H1 (cell line): ENCODE measurements around the gene LTB4R. TPM values are rescaled to one million over a fixed set of nuclear protein-coding genes. Genes with fewer than 3 reads are reported as not detected.

Source experiments
- CTCF ChIA-PET: fragments of 300-600 bp; sonication (Branson Sonifier 250); formaldehyde crosslinking; loops from one replicate; lab custom pipeline; 2021; ENCODE audit not compliant: partially characterized antibody; lab: Charles Lee
- POLR2A ChIA-PET: fragments of 300-600 bp; sonication (Branson Sonifier 250); formaldehyde crosslinking; loops from one replicate; lab custom pipeline; 2021; ENCODE audit warnings: inconsistent platforms; ENCODE audit not compliant: partially characterized antibody; lab: Charles Lee
- DNase-seq, 2 experiments: peaks; one replicate each; pipeline versions ENCODE4 v3.0.0 to v3.0.0-alpha.2; 2010 to 2022; ENCODE audit warnings: low spot score in 2 of 2, low read depth in 1 of 2, mixed read lengths in 1 of 2
- FAIRE-seq: peaks from 2 replicates; lab custom pipeline; 2011; peaks lifted over from hg19 to GRCh38; lab: Jason Lieb, UNC
- H2AFZ ChIP-seq: 2 replicates; pipeline ENCODE4 v1.8.1; 2012; ENCODE audit warnings: low read length, inconsistent platforms
- H2AK5ac ChIP-seq: 2 replicates; pipeline ENCODE4 v1.6.1; 2013; ENCODE audit warnings: low read depth, low read length
- H2BK120ac ChIP-seq: replicated peaks from 2 replicates; pipeline ENCODE3; 2013; ENCODE audit warnings: low read depth, low read length, inconsistent platforms
- H2BK12ac ChIP-seq: 2 replicates; pipeline ENCODE4 v1.6.1; 2013; ENCODE audit warnings: low read depth, low read length
- H2BK15ac ChIP-seq: 2 replicates; pipeline ENCODE4 v1.6.1; 2013; ENCODE audit warnings: low read length
- H2BK20ac ChIP-seq: 2 replicates; pipeline ENCODE4 v1.6.1; 2013; ENCODE audit warnings: low read length
- H2BK5ac ChIP-seq: 2 replicates; pipeline ENCODE4 v1.6.1; 2013; ENCODE audit warnings: low read depth, low read length
- H3K14ac ChIP-seq: 2 replicates; pipeline ENCODE4 v1.6.1; 2013; ENCODE audit warnings: inconsistent platforms; ENCODE audit not compliant: insufficient read length
- H3K18ac ChIP-seq: 2 replicates; pipeline ENCODE4 v1.6.1; 2013; ENCODE audit warnings: low read length; ENCODE audit errors: extremely low read depth
- H3K23ac ChIP-seq: 2 replicates; pipeline ENCODE4 v1.6.1; 2013; ENCODE audit warnings: inconsistent platforms; ENCODE audit not compliant: insufficient read length
- H3K23me2 ChIP-seq: 2 replicates; pipeline ENCODE4 v1.6.1; 2013; ENCODE audit warnings: low read depth, low read length
- H3K27ac ChIP-seq: 2 replicates; pipeline ENCODE4 v1.6.1; 2011; ENCODE audit warnings: low read depth, low read length, inconsistent platforms
- H3K27me3 ChIP-seq, 4 experiments: replicated peaks in 1 of 4; 1 replicate in 1 of 4; 2 replicates in 3 of 4; pipeline versions ENCODE4 v1.6.1 to v1.8.1; 2011 to 2013; ENCODE audit warnings: low read length in 3 of 4, mild to moderate bottlenecking in 3 of 4, inconsistent platforms in 2 of 4, mixed read lengths in 2 of 4, moderate library complexity in 1 of 4; ENCODE audit not compliant: control insufficient read depth in 3 of 4, insufficient read depth in 3 of 4; ENCODE audit errors: extremely low read depth in 1 of 4
- H3K36me3 ChIP-seq, 4 experiments: 2 replicates each; pipeline versions ENCODE4 v1.6.1 to v1.8.1; 2011 to 2013; ENCODE audit warnings: mild to moderate bottlenecking in 4 of 4, low read length in 3 of 4, moderate library complexity in 2 of 4, control low read depth in 1 of 4, inconsistent platforms in 1 of 4; ENCODE audit not compliant: insufficient read depth in 4 of 4, control insufficient read depth in 2 of 4
- H3K4ac ChIP-seq: replicated peaks from 2 replicates; pipeline ENCODE3; 2013; ENCODE audit warnings: low read length, low read depth, mixed read lengths, inconsistent platforms; ENCODE audit not compliant: insufficient read length
- H3K4me1 ChIP-seq, 4 experiments: replicated peaks in 1 of 4; 1 replicate in 1 of 4; 2 replicates in 3 of 4; pipeline versions ENCODE4 v1.6.1 to v1.8.1; 2011 to 2013; ENCODE audit warnings: low read length in 3 of 4, inconsistent platforms in 2 of 4, mixed read lengths in 1 of 4; ENCODE audit not compliant: insufficient read depth in 4 of 4, control insufficient read depth in 3 of 4
- H3K4me2 ChIP-seq, 2 experiments: 2 replicates each; pipeline versions ENCODE4 v1.6.1 to v1.8.1; 2011 to 2013; ENCODE audit warnings: low read depth in 2 of 2, low read length in 2 of 2, control low read depth in 1 of 2, inconsistent platforms in 1 of 2, mild to moderate bottlenecking in 1 of 2; ENCODE audit not compliant: insufficient read depth in 1 of 2
- H3K4me3 ChIP-seq, 4 experiments: fragments of 200-600, 300-600 bp in 1 of 4; sonication (generic), shearing (Covaris generic), sonication (Bioruptor Twin) in 1 of 4; 2 replicates each; pipeline versions ENCODE4 v1.5.1 to v1.8.1; 2011 to 2016; ENCODE audit warnings: low read length in 4 of 4, low read depth in 3 of 4, control low read depth in 2 of 4, inconsistent platforms in 2 of 4, mild to moderate bottlenecking in 2 of 4, mixed read lengths in 1 of 4, moderate library complexity in 1 of 4; ENCODE audit not compliant: insufficient read depth in 2 of 4; ENCODE audit errors: extremely low read depth in 1 of 4
- H3K56ac ChIP-seq: replicated peaks from 2 replicates; pipeline ENCODE3; 2013; ENCODE audit warnings: low read depth, mild to moderate bottlenecking, mixed read lengths, low read length, inconsistent platforms; ENCODE audit not compliant: insufficient read length
- H3K79me1 ChIP-seq: 2 replicates; pipeline ENCODE4 v1.6.1; 2013; ENCODE audit warnings: low read depth, low read length, control low read depth
- H3K79me2 ChIP-seq, 2 experiments: 2 replicates each; pipeline versions ENCODE4 v1.6.1 to v1.8.1; 2012 to 2013; ENCODE audit warnings: low read length in 2 of 2, mild to moderate bottlenecking in 2 of 2, inconsistent platforms in 1 of 2; ENCODE audit not compliant: insufficient read depth in 2 of 2, control insufficient read depth in 1 of 2
- H3K9ac ChIP-seq, 4 experiments: replicated peaks in 1 of 4; 1 replicate in 1 of 4; 2 replicates in 3 of 4; pipeline versions ENCODE4 v1.6.1 to v1.8.1; 2011 to 2013; ENCODE audit warnings: low read depth in 3 of 4, low read length in 3 of 4, control low read depth in 2 of 4, mild to moderate bottlenecking in 2 of 4, moderate library complexity in 2 of 4, inconsistent platforms in 1 of 4; ENCODE audit errors: extremely low read depth in 1 of 4
- H3K9me3 ChIP-seq, 2 experiments: 2 replicates each; pipeline versions ENCODE4 v1.6.1 to v1.8.1; 2012 to 2013; ENCODE audit warnings: mild to moderate bottlenecking in 2 of 2, moderate library complexity in 2 of 2, control low read depth in 1 of 2, inconsistent platforms in 1 of 2, low read depth in 1 of 2, low read length in 1 of 2, mixed read lengths in 1 of 2; ENCODE audit not compliant: insufficient read depth in 2 of 2
- H4K20me1 ChIP-seq, 2 experiments: replicated peaks in 1 of 2; 2 replicates each; pipeline versions ENCODE3 to v1.8.1; 2011 to 2013; ENCODE audit warnings: inconsistent platforms in 2 of 2, low read length in 2 of 2, mild to moderate bottlenecking in 1 of 2; ENCODE audit not compliant: insufficient read depth in 2 of 2, control insufficient read depth in 1 of 2
- H4K5ac ChIP-seq: 2 replicates; pipeline ENCODE4 v1.6.1; 2013; ENCODE audit warnings: low read length, low read depth, mixed read lengths, inconsistent platforms; ENCODE audit not compliant: insufficient read length
- H4K8ac ChIP-seq: 2 replicates; pipeline ENCODE4 v1.8.0; 2013; ENCODE audit warnings: mild to moderate bottlenecking, moderate library complexity, low read length, inconsistent platforms; ENCODE audit not compliant: insufficient read depth; ENCODE audit errors: extremely low read depth
- H4K91ac ChIP-seq: replicated peaks from 2 replicates; pipeline ENCODE3; 2013; ENCODE audit warnings: low read length, mixed read lengths, inconsistent platforms; ENCODE audit not compliant: insufficient read length
- CEBPB ChIP-seq: IDR thresholded peaks from 2 replicates; pipeline ENCODE4 v1.6.1; 2012; ENCODE audit warnings: low read depth, low read length
- CTBP2 ChIP-seq: IDR thresholded peaks from 2 replicates; pipeline ENCODE4 v1.7.0; 2011; ENCODE audit warnings: borderline replicate concordance, mild to moderate bottlenecking, moderate library complexity, mixed read lengths, low read length; ENCODE audit not compliant: insufficient read depth, insufficient read length
- CTCF ChIP-seq, 3 experiments: IDR thresholded peaks; 1 replicate in 2 of 3; 2 replicates in 1 of 3; pipeline versions ENCODE4 v1.5.1 to v1.6.1; 2011; ENCODE audit warnings: low read length in 3 of 3, mild to moderate bottlenecking in 3 of 3, inconsistent platforms in 2 of 3, low read depth in 1 of 3, moderate library complexity in 1 of 3; ENCODE audit not compliant: insufficient read depth in 1 of 3; ENCODE audit errors: control extremely low read depth in 1 of 3
- E2F6 ChIP-seq: IDR thresholded peaks from 2 replicates; pipeline ENCODE4 v1.6.1; 2012; ENCODE audit warnings: inconsistent platforms
- NANOG ChIP-seq: IDR thresholded peaks from 2 replicates; pipeline ENCODE4 v1.6.1; 2011; ENCODE audit warnings: low read length, low read depth, mild to moderate bottlenecking, inconsistent platforms; ENCODE audit not compliant: insufficient read depth, poor library complexity, severe bottlenecking
- NRF1 ChIP-seq: IDR thresholded peaks from 2 replicates; pipeline ENCODE4 v1.6.1; 2011; ENCODE audit warnings: mild to moderate bottlenecking, low read depth, low read length, improper control_type of control experiment
- RXRA ChIP-seq: IDR thresholded peaks from 2 replicates; pipeline ENCODE4 v1.6.1; 2011; ENCODE audit warnings: low read depth, mild to moderate bottlenecking, low read length, moderate library complexity; ENCODE audit not compliant: insufficient read depth
- SP2 ChIP-seq: IDR thresholded peaks from 2 replicates; pipeline ENCODE4 v1.6.1; 2012; ENCODE audit warnings: mild to moderate bottlenecking, low read length, inconsistent platforms
- TEAD4 ChIP-seq: IDR thresholded peaks from 2 replicates; pipeline ENCODE4 v1.6.1; 2012; ENCODE audit warnings: low read depth, low read length, inconsistent platforms, mixed read lengths
- WGBS, 2 experiments: shearing (Covaris generic) in 1 of 2; methylation state at CpG; one replicate each; pipeline versions ENCODE4 v1.1.6 to v1.1.7; 2013 to 2015; ENCODE audit warnings: low lambda C conversion rate in 2 of 2, mixed read lengths in 2 of 2, inconsistent platforms in 1 of 2, low coverage in 1 of 2, missing lambda C conversion rate in 1 of 2; ENCODE audit not compliant: insufficient replicate concordance in 2 of 2, insufficient coverage in 1 of 2, insufficient read length in 1 of 2; ENCODE audit errors: extremely low coverage in 1 of 2, missing lambda C conversion rate in 1 of 2; 5-methylcytosine and 5-hydroxymethylcytosine counted together
- polyA plus RNA-seq, 7 experiments: library from polyadenylated mRNA; depleted of rRNA in 3 of 7; stranded (reverse) in 5 of 7; unstranded in 2 of 7; fragments of >200 nt in 5 of 7; fragments of 200-250 nt in 2 of 7; gene quantifications; 1 replicate in 5 of 7; 2 replicates in 1 of 7; 4 replicates in 1 of 7; pipeline versions ENCODE4 v1.2.1 to v1.2.3, GENCODE V29; 2011 to 2013; ENCODE audit warnings: missing spikeins in 2 of 7, mixed read lengths in 2 of 7
- total RNA-seq: library from RNA; stranded (reverse); fragmentation: NEBNext Ultra II Directional; extraction: Animal tissue kit (Norgen Biotek cat#: 25700); gene quantifications from 2 replicates; pipeline ENCODE4 v1.2.1, GENCODE V29; 2021

Gene LTB4R
- total and polyA plus RNA-seq, 2 of the 8 experiments (the other 6 are each of a cell fraction or from before 2014, with no cell fraction given) = 4.1 to 6.7 TPM

GRCh38 chr14:24289649-24290280 lies 21.5 kb upstream of the LTB4R start:
- Histone ChIP-seq H2AK5ac (no peak overlapping the region), H4K91ac (no peak overlapping the region), H3K9ac (no peak overlapping the region), H3K36me3 (peaks cover 0 to 8% (median 2%) of the 10 kb centered on the region in 4 experiments; a peak in 1 of 8 replicates), H3K79me1 (no peaks in the 10 kb centered on the region), H4K20me1 (peaks cover 2 to 4% of the 10 kb centered on the region in 2 experiments), H3K4me2 (no peak overlapping the region), H3K4ac (no peak overlapping the region), H3K27me3 (no peaks in the 10 kb centered on the region), H3K18ac (no peak overlapping the region), H4K8ac (no peak overlapping the region), H3K4me1 (no peaks in the 10 kb centered on the region), H2AFZ (no peak overlapping the region), H3K4me3 (no peak overlapping the region), H3K79me2 (no peaks in the 10 kb centered on the region), H3K14ac (no peak overlapping the region), H4K5ac (no peak overlapping the region), H3K27ac (no peak overlapping the region), H2BK20ac (no peak overlapping the region), H3K23me2 (no peaks in the 10 kb centered on the region), H2BK15ac (no peak overlapping the region), H2BK12ac (no peak overlapping the region), H3K23ac (no peak overlapping the region), H3K56ac (no peak overlapping the region), H2BK120ac (no peak overlapping the region), H2BK5ac (no peak overlapping the region), H3K9me3 (no peaks in the 10 kb centered on the region)
- DNase-seq (no peak), FAIRE-seq (no peak)
- WGBS, 2 experiments = 75% methylated on average over 6 of the region's 6 CpGs; no CpG with 5 or more reads in 1 of the 2 experiments
- POLR2A ChIA-PET = interaction anchor here (1.5 to 2.0 kb wide), 4 partner anchors 11 to 44 kb away, joined by 3 to 9 read pairs (median 6); partner anchors contain the start of genes CIDEB and RABGGTA
- CTCF ChIA-PET = interaction anchor here (1.0 to 5.5 kb wide), 7 partner anchors 12 to 129 kb away, joined by 3 to 51 read pairs (median 4); partner anchors contain the start of genes CIDEB, IRF9, RABGGTA and TINF2
- TF ChIP-seq NRF1 = no peak
- no peak for TF ChIP-seq SP2
- no peak for TF ChIP-seq CTCF (IDR thresholded peaks at IDR 0.05; ENCODE audit: control extremely low read depth in 1 of 3, insufficient read depth in 1 of 3, low read depth in 1 of 3, low read length in 3 of 3)
- no peak for TF ChIP-seq TEAD4
- no peak for TF ChIP-seq CTBP2
- TF ChIP-seq CEBPB = no peak
- no peak for TF ChIP-seq NANOG
- TF ChIP-seq RXRA = no peak
- TF ChIP-seq E2F6 = no peak
